Fibroblast of skin of left quadriceps (primary cell): ENCODE measurements around the gene RPRD1B.
"Not testable (repeated sequence)": the region's sequence is repeated elsewhere in the genome, so short reads cannot be mapped to it uniquely, and the experiment has no call there.

Experiments
- DNase-seq, 2 experiments: peaks; one replicate each; pipeline ENCODE4 v3.0.0-alpha.2; 2013; ENCODE audit warnings: low read depth in 2 of 2

The RPRD1B gene

DNA sequence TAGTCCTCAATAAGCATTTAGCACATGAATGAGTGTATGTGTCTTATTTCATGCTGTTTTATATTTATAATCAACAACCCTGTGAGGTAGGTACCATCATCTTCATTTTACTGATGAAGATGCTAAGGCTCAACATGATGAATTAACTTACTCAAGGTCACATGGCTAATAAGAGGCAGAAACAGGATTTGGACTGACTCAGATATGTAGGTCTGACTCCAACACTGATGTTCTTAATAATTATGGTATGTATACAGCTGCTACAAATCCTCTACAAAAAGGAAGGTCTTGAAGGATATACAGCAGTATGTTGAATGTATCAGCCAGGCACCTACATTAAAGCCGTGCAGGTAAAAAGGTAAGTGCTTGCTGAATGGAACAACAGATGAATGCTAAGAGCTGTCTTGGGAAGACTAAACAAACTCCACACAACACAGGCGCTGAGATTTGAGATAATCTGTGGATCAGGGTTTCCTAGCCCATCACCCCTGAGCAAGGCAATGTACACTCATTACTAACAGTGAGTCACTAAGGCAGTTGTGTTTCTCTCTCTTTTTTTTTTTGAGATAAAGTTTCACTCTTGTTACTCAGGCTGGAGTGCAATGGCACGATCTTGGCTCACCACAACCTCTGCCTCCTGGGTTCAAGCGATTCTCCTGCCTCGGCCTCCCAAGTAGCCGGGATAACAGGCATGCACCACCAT, 32.2 kb upstream of the RPRD1B start:
- DNase-seq = peak; percentile 39 to 44

DNA sequence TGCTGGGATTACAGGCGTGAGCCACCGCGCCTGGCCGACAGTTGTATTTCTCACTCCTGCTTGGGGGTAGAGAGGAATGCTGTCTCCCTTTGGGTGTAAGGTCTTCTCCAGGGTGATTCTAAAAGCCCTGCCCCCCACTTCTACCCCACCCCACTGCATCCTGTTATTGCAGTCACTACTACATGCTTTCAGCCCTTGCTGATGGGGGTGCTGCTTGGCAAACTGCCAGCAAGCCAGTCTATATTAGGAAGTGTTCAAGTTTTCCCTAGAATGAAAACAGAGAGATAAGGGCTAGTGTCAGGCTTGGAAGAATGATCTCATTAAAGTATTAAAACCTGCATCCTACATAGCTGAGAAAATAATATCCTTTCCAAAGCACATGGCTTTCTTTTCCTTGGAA, 31.6 kb upstream of the RPRD1B start:
- DNase-seq = no peak

DNA sequence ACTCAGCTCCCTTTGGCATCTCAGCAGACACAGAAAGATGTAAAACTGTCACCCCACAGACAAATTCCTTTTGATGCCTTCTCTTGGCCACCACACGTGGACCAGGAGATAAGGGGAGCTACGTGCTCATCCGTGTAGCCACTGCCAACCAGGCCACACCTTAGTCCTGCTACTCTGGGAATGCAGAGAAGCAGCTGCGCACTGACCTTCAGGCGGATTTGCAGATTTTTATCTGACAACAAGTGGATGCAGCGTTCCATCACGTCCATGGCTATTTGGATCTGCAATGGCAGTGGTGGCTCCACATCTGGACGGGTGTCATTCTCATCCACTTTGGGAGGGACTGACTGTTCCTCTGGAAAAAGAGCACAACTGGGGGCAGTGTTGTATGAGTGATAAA, 31.1 kb upstream of the RPRD1B start:
- DNase-seq = no peak

DNA sequence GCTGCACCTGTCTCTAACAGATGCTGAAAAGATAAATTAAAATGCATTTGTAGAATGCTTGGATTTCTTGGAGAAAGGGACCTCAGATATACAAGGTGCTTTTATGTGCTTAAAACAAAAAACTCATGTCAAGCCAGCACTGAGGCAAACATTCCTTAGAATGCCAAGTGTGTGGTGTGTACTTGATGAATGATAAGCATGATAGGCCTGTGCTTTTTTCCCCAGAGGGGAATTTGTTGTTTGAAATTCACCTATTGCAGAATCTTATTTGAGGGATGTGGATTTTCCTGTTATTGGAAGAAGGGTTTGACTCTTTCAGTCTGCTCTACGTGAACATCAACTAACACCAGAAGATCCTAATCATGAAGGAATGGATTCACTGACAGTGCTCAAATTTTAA, 29.1 kb upstream of the RPRD1B start:
- no peak for DNase-seq

DNA sequence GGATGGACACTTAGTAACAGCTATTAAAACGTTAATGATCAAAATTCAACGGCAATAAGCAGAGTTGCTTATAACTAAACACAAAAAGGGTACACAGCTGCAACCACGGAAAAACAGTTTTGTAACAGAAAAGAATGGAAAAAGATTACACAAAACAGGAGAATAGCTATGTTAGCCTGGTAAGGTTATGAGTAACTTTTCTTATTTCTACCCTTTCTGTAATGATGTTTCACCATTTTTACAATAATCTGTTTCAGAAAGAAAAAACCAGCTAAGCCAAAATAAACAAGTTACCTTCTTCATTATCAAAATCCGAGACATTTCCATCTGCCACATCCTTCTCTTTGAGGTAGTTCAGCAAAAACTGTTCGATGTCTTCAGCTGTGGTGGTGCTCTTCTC, 27.6 kb upstream of the RPRD1B start:
- no peak for DNase-seq

DNA sequence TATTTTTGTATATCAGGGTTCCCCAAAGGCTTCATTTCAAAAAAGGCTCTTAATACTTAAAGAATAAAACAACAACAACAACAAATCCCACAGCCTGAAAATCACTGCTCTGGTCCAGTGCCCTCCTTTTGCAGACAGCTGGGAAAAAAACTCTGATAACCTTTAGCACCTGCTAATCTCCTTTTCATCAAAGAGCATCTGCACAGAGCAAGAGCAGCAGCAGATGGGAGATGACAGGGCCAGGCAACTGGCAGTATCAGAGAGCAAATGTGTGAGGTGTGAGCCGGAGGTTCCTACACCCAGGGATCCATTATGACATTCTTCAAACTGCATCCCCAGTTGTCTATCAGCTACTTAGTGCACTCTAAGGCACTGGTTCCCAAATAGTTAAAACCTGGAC, 26.0 kb upstream of the RPRD1B start:
- no peak for DNase-seq

DNA sequence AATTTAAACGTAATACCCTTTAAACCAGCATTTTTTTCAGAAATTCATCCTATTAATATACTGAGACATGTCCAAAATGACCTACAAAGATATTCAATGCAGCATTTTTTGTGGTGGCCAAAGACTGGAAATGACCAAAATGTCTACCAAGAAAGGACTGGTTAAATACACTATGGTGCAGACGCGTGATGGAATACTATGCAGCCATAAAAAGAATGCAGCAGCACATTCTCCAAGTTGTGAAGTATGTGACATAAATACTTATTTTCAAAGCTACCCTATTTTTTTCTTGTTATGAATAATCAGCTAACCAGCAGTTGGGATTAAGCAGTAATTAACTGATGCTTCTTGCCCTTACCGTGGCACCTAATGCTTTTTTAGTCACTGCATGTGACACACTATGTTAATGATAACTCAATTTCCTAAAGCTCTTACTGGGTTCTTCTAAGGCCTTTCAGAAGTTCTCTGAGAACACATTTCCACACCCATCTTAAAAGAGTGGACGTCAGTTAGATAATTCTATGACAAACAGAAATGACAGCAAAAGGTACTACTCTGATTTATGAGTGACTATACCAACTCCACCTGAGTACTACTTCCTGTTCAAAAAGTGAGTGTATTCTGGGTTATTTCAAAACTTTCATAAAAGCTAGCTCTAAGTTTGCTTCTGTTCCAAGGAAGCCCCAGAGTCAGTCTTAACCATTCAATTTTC, 25.2 kb upstream of the RPRD1B start:
- no peak for DNase-seq

DNA sequence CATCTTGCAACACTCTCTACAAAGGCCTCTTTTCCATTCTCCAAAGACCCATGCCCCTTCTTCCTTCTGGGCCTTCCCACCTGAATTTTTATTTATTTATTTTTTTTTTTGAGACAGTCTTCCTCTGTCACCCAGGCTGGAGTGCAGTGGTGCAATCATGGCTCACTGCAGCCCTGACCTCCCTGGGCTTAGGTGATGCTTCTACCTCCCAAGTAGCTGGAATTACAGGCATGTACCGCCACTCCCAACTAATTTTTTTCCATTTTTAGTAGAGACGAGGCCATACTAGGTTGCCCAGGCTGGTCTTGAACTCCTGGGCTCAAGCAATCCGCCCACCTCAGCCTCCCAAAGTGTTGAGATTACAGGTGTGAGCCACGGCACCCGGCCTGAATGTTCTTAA, 24.1 kb upstream of the RPRD1B start:
- DNase-seq = not testable (repeated sequence)

DNA sequence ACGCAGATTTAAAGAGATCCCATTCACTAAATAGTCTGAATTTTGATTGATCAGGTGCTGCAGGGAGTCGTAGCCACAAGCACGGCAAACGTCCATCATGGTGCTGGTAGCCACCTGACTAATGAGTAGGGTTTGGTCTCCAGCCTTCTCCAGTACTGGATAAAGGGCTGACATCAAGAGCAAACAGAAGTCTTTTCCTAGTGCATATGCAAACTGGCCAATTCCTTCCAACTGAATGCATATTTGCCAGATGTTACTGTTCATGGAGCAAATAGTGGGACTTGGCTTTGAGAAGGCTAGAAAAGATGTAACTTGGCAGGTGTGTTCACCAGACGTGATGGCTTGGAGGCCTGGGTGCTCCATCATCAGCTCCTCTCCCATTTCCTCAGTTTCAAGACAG, 21.9 kb upstream of the RPRD1B start:
- DNase-seq = no peak

DNA sequence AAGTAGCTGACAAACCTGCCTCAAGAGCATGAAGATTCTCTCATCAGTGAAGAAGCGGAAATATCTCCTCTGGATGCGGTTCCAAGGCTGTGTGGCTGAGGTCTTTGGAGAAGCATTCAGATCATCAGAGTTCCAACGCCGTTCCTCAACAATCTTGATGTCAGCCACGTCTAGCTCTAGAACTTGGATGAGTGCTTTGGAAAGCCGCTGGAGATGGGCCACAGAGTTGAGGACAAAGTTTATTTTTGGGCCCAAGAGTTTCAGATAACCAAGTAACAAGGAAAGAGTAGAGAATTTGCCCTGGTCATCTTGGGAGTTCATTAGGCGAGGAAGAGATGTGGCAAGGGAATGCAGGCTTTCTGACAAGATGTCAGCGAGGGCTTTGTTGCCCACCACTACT, 21.2 kb upstream of the RPRD1B start:
- DNase-seq = no peak

DNA sequence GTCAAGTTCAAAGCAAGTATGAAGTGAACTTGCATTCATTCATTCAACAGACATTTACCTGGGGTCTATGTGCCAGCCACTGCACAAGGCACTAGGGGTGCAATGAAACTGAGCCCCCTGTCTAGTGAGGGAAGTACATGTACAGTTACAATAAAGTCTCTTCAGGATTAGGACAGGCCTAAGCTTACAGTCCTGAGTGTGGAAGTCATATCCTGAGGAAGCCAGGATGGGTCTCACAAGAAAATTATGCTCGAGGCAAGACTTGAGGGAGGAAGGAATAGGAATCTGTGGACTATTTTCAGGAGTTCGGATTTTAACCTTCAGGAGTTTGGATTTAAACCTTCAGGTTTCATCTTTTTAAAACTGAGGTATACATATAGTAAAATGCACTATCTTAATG, 19.7 kb upstream of the RPRD1B start:
- no peak for DNase-seq

DNA sequence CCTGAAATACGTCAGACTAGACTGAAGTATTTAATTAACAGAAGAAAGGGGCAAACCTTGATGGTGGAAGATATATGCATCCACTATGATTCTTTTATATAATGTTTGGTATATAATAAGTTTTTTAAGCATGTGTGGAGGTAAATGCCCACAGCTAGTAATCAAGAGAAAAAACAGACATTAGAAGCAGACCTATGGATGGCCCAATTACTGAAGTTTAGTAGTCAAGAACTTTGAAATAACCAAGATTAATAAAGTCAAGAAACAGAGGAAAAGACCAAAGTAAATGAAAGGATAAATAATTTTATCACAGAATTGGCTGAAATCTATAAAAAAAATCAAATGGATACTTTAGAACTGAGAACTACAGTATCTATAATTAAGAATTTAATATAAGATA, 15.6 kb upstream of the RPRD1B start:
- DNase-seq = no peak

DNA sequence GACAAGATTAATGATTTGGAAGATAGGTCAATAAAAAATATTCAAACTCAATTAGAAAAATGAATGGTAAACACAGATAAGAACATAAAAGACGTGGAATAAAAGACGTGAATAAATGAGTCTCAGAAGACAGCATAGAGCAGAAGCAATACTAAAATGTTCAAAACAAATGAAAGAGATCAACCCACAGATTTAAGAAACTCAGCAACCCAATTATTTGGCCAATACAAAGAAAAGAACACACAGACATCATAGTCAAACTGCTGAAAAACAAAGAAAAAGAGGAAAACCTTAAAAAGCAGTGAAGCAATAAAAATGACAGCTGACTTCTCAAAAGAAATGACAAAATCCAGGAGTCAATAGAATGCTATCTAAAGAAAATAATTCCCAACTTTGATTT, 15.2 kb upstream of the RPRD1B start:
- no peak for DNase-seq

DNA sequence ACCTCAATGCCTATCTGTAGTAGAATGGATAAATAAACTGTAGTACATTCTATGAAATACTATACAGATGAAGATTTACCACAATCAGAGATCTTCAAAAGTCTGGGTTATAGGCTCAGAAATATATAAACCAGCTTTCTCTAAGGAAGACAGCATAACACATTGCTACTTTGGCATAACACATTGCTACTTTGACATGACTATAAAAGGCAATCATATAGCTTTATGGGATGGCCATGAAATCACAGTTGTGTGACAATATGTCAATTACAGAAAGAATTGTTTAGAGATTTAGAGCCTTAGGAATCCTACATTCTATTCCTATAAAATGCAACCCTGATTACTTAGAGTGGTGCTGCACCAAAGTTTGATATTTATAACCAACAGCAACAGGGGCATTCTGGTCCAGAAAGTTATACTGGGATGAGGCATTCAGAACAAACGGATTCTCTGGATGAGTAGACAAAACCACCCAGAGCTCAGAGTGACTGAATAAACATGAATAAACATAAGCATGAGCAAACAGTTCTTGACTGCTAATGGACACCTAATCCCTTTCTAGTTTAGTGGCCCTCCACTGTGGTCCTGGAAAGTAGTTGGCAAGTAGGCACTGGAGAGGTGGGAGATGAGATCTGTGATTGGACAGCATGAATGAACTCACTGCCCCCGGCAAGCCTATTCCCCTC, 12.3 kb upstream of the RPRD1B start:
- no peak for DNase-seq

DNA sequence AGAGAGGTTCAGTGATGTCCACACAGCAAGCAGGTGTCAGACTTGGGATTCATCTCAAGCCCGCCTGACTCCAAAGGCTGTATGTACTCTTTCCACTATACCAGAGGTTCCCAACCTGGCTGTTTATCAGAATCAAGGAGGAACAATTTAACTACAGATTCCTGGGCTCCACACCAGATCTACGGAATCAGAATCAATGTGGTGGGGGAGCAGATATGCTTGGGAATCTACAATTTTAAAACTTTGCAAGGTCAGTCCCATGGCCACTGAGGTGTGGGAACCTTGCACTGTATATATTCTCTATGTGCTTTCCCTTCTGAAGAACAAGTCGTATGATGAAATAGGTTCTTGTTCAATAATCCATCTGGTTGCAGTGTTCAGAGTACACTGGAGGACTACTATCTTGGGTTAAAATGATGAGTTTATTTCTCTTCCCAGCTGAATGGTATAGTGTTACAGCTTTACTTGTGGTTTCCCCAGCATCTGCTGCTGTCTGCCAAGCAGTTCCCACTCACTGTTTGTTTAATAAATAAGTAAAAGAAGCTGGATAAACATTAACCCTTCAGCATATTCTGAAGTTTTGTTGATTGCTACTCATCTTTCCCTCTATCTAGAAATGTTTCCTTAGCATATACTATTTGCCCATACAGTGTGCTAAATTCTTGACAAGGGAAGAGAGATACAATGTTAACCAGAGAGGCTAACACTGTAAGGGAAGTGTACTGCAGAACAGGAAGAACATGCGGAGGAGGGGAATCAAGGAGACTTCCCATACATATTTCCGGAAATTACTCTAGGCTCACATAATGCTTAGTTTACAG, 10.2 kb upstream of the RPRD1B start:
- DNase-seq = peak; percentile 67 to 74

DNA sequence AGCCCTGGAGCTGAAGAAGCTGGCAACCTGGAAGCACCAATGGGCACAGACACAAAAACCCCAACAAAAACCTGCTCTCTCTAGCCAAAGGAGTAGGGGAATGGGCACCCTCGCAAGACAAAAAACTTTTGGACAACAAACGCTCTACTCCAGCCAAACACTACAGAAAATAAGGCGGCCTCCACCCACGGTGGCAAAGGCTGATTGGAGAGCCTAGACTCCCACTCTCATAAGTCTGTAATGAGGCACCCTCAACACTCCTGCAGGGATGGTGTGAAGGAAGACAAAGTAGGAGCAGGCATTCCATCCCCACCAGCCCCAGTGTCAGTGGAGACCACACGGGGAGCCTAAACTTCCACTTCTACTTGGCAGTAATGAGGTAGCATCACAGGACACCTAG, 9.1 kb upstream of the RPRD1B start:
- DNase-seq = no peak

DNA sequence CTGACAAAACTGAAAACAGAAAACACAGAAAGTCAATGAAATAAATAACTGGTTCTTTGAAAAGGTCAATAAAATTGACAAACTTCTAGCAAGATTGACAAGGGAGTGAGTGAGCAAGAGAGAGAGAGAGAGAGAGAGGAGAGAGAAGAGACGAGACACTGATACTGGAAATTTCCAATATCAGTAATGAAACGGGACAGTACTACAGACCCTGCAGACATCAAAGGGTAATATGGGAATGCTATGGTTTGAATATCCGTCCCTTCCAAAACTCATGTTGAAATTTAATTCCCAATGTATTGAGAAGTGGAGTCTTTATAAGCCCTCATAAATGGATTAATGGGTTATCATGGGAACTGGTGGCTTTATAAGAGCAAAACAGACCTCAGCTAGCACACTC, 4.1 kb upstream of the RPRD1B start:
- DNase-seq = no peak

DNA sequence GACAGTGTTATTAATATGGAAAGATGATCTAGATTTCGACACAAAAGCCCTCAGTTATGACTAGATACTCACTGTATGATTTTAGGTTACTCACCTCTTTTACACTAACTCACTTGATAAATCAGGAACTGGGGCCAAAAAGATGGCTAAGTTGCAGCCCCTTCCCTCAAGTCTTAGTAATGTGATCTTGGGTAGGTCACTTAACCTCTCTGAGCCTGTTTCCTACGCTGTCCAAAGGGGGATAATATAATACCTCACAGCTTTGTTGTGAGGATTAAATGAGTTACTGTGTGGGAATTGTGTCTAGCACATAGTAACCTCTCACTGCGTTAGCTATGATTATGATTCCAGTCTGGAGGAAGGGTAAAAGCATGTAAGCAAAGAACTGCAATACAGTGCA, 1.6 kb upstream of the RPRD1B start:
- DNase-seq = no peak

DNA sequence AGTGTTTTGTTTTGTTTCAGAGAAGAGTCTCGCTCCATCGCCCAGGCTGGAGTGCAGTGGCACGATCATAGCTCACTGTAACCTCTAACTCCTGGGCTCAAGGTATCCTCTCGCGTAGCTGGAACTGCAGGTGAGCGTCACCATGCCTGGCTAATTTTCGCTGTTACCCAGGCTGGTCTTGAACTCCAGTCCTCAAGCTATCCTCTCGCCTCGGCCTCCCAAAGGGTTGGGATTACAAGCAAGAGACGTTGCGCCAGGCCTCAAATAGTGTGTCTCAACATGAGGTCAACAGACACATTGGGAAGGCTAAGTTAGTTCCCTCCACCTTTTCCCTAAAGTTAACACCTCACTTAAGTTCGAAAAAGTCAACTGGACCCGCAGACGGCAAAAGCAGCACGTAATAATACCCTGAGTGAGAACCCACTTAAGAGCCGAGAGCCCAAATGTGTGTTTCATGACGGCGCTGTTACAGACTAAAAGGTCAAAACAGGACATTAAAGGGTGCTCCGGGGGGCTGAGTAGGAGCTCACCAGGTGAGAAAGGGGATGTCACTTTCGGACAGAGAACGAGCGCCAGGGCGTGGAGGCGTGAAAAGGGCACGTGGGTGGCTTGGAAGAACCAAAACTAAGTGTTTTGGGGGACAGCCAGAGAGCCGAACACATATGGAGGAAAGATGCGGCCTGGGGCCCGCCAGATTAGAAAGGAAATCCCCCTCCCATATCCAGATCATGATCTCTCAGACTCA, 789 bp upstream of the RPRD1B start:
- DNase-seq = no peak

DNA sequence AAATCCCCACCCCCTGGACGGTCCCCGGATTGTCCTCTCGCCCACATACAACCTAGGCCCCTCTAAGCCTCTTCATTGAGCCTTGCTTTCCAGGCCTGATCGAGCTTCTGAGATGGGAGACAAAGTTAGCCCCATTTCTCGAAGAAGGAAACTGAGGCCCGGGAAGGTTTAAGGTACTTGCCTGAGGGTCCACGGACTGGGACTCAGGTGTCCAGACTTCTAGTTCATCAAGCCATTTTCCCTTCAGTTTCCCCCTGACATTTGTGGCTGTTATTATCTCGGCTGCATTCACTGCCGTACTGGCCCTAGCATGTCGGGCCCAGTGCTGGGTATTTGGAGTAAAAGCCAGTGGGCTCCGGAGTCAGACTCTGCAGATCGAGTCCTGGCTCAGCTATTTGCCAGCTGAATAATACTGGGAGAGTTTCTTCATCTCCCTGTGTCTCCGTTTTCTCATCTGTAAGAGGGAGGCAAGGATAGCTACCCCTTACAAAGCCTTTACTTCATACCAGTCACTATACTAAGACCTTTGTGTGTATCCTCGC, 633 bp downstream of the RPRD1B start:
- no peak for DNase-seq

DNA sequence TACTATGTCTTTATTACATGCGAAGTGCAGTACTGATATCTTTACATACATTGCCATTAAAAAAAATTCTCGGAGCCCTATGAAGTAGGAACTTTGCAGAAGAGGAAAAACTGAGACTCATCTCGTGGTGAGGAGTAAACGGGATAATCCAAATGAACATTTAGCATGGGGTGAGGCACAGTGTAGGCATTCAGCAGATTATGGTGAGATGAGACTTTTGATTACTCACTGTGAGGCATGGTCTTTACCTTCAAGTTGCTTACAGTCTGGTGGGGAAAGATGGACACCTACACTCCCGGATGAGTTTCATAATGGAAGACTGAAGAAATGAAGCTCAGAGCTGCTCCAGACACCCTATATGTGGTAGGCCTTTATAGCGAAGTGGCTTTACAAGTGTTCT, 1.4 kb downstream of the RPRD1B start:
- no peak for DNase-seq
